Heart left ventricle (tissue), 16 donors: ENCODE measurements around the gene CUBN. TPM values are rescaled to one million over a fixed set of nuclear protein-coding genes. Genes with fewer than 3 reads are reported as not detected.
A peak's percentile ranks its signal among the peaks of the same experiment; 100 is the strongest.

Source experiments
- ATAC-seq, 4 donors: fragments of 200-7000 bp; cut with Tn5 transposase; one replicate each; pipeline ENCODE4 v1.9.1; 2020 to 2022; ENCODE audit warnings: moderate library complexity in 4 of 4, mild to moderate bottlenecking in 3 of 4, moderate number of reproducible peaks in 1 of 4
- DNase-seq, 5 donors: peaks; one replicate each; pipeline ENCODE4 v3.0.0-alpha.2; 2020
- H3K27ac ChIP-seq, 12 donors: fragments of 200-600 bp; sonication (generic) in 4 of 12; one replicate each; pipeline versions ENCODE4 v1.5.0 to v1.8.0; 2016 to 2022; ENCODE audit warnings: mild to moderate bottlenecking in 2 of 12
- H3K27me3 ChIP-seq, 9 donors: fragments of 200-600 bp; sonication (generic) in 2 of 9; one replicate each; pipeline versions ENCODE4 v1.5.1 to v1.8.0; 2016 to 2022; ENCODE audit warnings: mild to moderate bottlenecking in 3 of 9
- H3K36me3 ChIP-seq, 9 donors: fragments of 200-600 bp; sonication (generic) in 2 of 9; one replicate each; pipeline versions ENCODE4 v1.5.0 to v1.8.0; 2018 to 2022; ENCODE audit warnings: mild to moderate bottlenecking in 2 of 9
- H3K4me1 ChIP-seq, 12 donors: fragments of 200-600 bp; sonication (generic) in 4 of 12; one replicate each; pipeline versions ENCODE4 v1.5.0 to v1.8.0; 2016 to 2022; ENCODE audit warnings: mild to moderate bottlenecking in 3 of 12
- H3K4me3 ChIP-seq, 12 donors: fragments of 200-600 bp; sonication (generic) in 4 of 12; one replicate each; pipeline versions ENCODE4 v1.5.0 to v1.8.0; 2017 to 2022; ENCODE audit warnings: mild to moderate bottlenecking in 9 of 12, moderate library complexity in 4 of 12
- H3K9me3 ChIP-seq, 12 donors: fragments of 200-600 bp; sonication (generic) in 4 of 12; one replicate each; pipeline versions ENCODE4 v1.5.0 to v1.8.0; 2016 to 2022; ENCODE audit warnings: mild to moderate bottlenecking in 1 of 12
- CTCF ChIP-seq, 12 donors: fragments of 200-600 bp; sonication (generic) in 4 of 12; IDR thresholded peaks; one replicate each; pipeline versions ENCODE4 v1.5.0 to v1.8.0; 2018 to 2022; ENCODE audit warnings: antibody characterized with exemption in 12 of 12, mild to moderate bottlenecking in 5 of 12
- POLR2A ChIP-seq, 2 donors: fragments of 450-650 bp; IDR thresholded peaks; one replicate each; pipeline ENCODE4 v1.6.1; 2017; ENCODE audit warnings: antibody characterized with exemption in 2 of 2, mild to moderate bottlenecking in 2 of 2, moderate library complexity in 2 of 2
- WGBS, 4 donors: extraction: QIAGEN DNeasy Blood & Tissue Kit in 2 of 4; methylation state at CpG; one replicate each; pipeline versions ENCODE4 v1.1.5 to v1.1.7; 2013 to 2018; 5-methylcytosine and 5-hydroxymethylcytosine counted together
- intact Hi-C, 10 donors: fragments of 100-400 bp; cut with DNase I; formaldehyde crosslinking; loops; one replicate each; pipeline versions ENCODE4 v1.11.1 to v1.14.2; 2022
- polyA plus RNA-seq, 2 donors: library from polyadenylated mRNA; stranded (reverse); fragments of 200-250 nt; gene quantifications; one replicate each; pipeline ENCODE4 v1.2.3, GENCODE V29; 2013
- total RNA-seq, 9 donors: library from RNA; depleted of rRNA in 2 of 9; stranded (reverse); fragments of >200 nt in 2 of 9; fragmentation: NEBNext Ultra II Directional in 3 of 9; extraction: Animal tissue kit (Norgen Biotek cat#: 25700) in 3 of 9; gene quantifications; one replicate each; pipeline versions ENCODE4 v1.1.0 to v1.2.4, GENCODE V29; 2016 to 2023
- donor health status: ischemic (EF 13 %, LVEDD 7.1; RV severe dilation, severe dysfunction).
- donor health status: healthy with polysubstance abuse.
- donor health status: DM: no; HTN: yes; CAD: no.
- donor health status: DM: no; HTN: no; CAD: no.
- donor health status: ischemic (EF 25% LVEDD 6.9; RV normal size, moderate dysfunction).
- donor health status: ischemic (EF 25% LVEDD 5.7; RV mildly dilated, moderate dysfunction).
- donor health status: healthy.
- donor health status: DM: yes; HTN: yes; CAD: no.
- donor health status: ischemic (EF 35%, LVEDD 5.7; RV mildly dilated, moderate dysfunction).
- donor health status: nonischemic (EF 11% LVEDD 7.7; RV severe dilation, severe dysfunction).
- donor health status: DM: yes; HTN: yes; CAD: no.
- donor health status: PGD.
- donor health status: ischemic (EF 29% LVEDD 5.4; RV normal size, mild dysfunction).
- donor health status: nonischemic (EF 23%, LVEDD 6.1; RV moderate dilation, normal function).

Gene CUBN
- total and polyA plus RNA-seq, 11 donors, result 0.07 to 1.5 (median 0.44) TPM

- ATAC-seq (no peak), DNase-seq (no peak)
- Histone ChIP-seq H3K4me3 (no peak overlapping the region), H3K4me1 (peaks cover 0 to 35% (median 11%) of the 10 kb centered on the region in 12 donors), H3K27me3 (no peaks in the 10 kb centered on the region), H3K36me3 (peaks cover 0 to 24% (median 4%) of the 10 kb centered on the region in 9 donors), H3K9me3 (no peaks in the 10 kb centered on the region), H3K27ac (peak overlapping the region in 4 of 12 donors; percentile 41 to 49 (median 44))
- WGBS, 4 donors, result 45 to 59% (median 56%) methylated on average over 3 of the region's 3 CpGs
- TF ChIP-seq CTCF (IDR thresholded peaks at IDR 0.05) (no peak), POLR2A (IDR thresholded peaks at IDR 0.05) (no peak)
- intact Hi-C loops, result loop anchor here in 8 of 10 donors (1.0 to 10.0 kb wide), 7 partner anchors 342 to 876 kb away; partner anchors contain the start of gene PTER (in 1 of the 8)
These were observed 352.7 kb downstream of the CUBN start for GRCh38 chr10:16776896-16777295.

Other genes with a start within 250 kb of the CUBN start
- 1 to 10 TPM; 2.7 to 6.0 (median 4.6) TPM for gene TRDMT1, start 71.9 kb upstream of the CUBN start, total RNA-seq
- 1 to 10 TPM; 1.8 to 3.0 TPM for gene TRDMT1, start 71.9 kb upstream of the CUBN start, polyA plus RNA-seq
- gene VIM, start 98.4 kb upstream of the CUBN start, total RNA-seq, result 1,000 to 10,000 TPM in 1 of 9 donors, 100 to 1,000 TPM in 8; 249 to 1,163 (median 387) TPM
- 100 to 1,000 TPM; 267 to 456 TPM for gene VIM, start 98.4 kb upstream of the CUBN start, polyA plus RNA-seq